Neural progenitor cell (in vitro differentiated cells): Measurements from ENCODE around the gene MAP3K4.

Experiments
- CTCF ChIP-seq: fragments of 200-600 bp; sonication (generic); IDR thresholded peaks from 2 replicates; pipeline ENCODE4 v1.5.1; 2017; ENCODE audit warnings: antibody characterized with exemption, mild to moderate bottlenecking
- EZH2phosphoT487 ChIP-seq: fragments of 200-600 bp; sonication (generic); IDR thresholded peaks from 2 replicates; pipeline ENCODE4 v1.6.1; 2017; ENCODE audit warnings: antibody characterized with exemption

GRCh38 chr6:160962835-160963623, 28.5 kb upstream of the MAP3K4 start:
- no peak for TF ChIP-seq CTCF
- no peak for TF ChIP-seq EZH2phosphoT487
